Esophagus squamous epithelium (tissue), 4 donors: ENCODE measurements around the gene SVIP.

Source experiments
- CTCF ChIP-seq, 6 experiments: fragments of 450-650 bp in 4 of 6; fragments of 200-600 bp in 2 of 6; sonication (generic) in 2 of 6; IDR thresholded peaks; one replicate each; pipeline ENCODE4 v1.5.1; 2016 to 2019; ENCODE audit warnings: antibody characterized with exemption in 6 of 6, mild to moderate bottlenecking in 4 of 6, moderate library complexity in 4 of 6
- POLR2A ChIP-seq, 4 donors: fragments of 450-650 bp; IDR thresholded peaks; one replicate each; pipeline ENCODE4 v1.6.1; 2017; ENCODE audit warnings: antibody characterized with exemption in 4 of 4, mild to moderate bottlenecking in 4 of 4, moderate library complexity in 3 of 4

GRCh38 chr11:22869325-22869724, 39.7 kb upstream of the SVIP start:
- TF ChIP-seq CTCF (IDR thresholded peaks at IDR 0.05) (no peak), POLR2A (IDR thresholded peaks at IDR 0.05) (no peak)
